DOHH2 (cell line): ENCODE data around the gene ATP2A3.

Source experiments
- EZH2phosphoT487 ChIP-seq: fragments of 200-600 bp; sonication (generic); IDR thresholded peaks from 2 replicates; pipeline ENCODE4 v1.6.1; 2017; ENCODE audit warnings: borderline replicate concordance, mild to moderate bottlenecking, antibody characterized with exemption, low read length, moderate library complexity, mixed read lengths
- TF ChIP-seq, protein P1 (sequence below): fragments of 200-600 bp; sonication (generic); IDR thresholded peaks from one replicate; pipeline ENCODE4 v1.5.1; 2014; ENCODE audit warnings: antibody characterized with exemption, mild to moderate bottlenecking, low read depth, low read length; ENCODE audit not compliant: poor library complexity, severe bottlenecking

DNA sequence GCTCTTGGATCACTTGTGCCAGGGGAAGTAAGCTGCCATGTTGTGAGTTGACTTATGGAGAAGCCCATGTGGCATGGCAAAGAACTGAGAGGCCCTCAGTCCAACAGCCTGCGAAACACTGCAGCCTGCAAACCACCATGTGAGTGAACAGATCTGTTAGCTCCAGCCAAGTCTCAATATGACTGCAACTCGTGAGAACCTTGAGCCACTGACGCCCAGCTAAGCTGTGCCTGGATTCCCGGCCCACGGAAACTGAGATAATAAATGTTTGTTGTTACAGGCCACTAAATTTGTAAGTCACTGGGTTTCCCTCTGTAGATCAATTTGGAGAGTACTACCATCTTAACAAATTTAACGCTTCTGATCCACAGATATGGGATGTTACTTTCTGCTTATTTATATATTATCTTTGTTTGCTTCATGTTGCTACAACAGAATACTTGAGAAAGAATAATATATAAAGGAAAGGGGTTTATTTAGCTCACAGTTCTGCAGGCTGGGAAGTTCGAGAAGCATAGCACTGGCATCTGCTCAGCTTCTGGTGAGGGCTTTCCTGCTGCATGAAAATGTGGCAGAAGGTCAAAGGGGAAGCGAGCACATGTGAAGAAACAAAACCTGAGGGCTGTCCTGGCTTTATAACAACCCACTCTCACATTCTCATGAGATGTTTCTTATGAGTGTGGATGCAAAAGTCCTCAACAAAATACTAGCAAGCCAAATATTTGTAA, 29.4 kb upstream of the ATP2A3 start:
- TF ChIP-seq, protein P1, sequence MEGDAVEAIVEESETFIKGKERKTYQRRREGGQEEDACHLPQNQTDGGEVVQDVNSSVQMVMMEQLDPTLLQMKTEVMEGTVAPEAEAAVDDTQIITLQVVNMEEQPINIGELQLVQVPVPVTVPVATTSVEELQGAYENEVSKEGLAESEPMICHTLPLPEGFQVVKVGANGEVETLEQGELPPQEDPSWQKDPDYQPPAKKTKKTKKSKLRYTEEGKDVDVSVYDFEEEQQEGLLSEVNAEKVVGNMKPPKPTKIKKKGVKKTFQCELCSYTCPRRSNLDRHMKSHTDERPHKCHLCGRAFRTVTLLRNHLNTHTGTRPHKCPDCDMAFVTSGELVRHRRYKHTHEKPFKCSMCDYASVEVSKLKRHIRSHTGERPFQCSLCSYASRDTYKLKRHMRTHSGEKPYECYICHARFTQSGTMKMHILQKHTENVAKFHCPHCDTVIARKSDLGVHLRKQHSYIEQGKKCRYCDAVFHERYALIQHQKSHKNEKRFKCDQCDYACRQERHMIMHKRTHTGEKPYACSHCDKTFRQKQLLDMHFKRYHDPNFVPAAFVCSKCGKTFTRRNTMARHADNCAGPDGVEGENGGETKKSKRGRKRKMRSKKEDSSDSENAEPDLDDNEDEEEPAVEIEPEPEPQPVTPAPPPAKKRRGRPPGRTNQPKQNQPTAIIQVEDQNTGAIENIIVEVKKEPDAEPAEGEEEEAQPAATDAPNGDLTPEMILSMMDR: no peak
- TF ChIP-seq EZH2phosphoT487: no peak
